SK-N-MC (cell line): ENCODE results near the gene AMIGO1.
A peak's percentile ranks its signal among the peaks of the same experiment; 100 is the strongest.

Experiments used
- DNase-seq: peaks from one replicate; pipeline ENCODE4 v3.0.0-alpha.2; 2011; ENCODE audit warnings: low read depth, low spot score
- H3K27ac ChIP-seq: fragments of 200-600 bp; sonication (generic); 2 replicates; pipeline ENCODE4 v1.5.1; 2016; ENCODE audit warnings: mixed run types
- H3K36me3 ChIP-seq: fragments of 200-600 bp; sonication (generic); 2 replicates; pipeline ENCODE4 v1.6.1; 2017; ENCODE audit warnings: antibody characterized with exemption, low read length, mixed read lengths; ENCODE audit not compliant: insufficient read depth
- H3K4me3 ChIP-seq: fragments of 200-600 bp; sonication (generic); 2 replicates; pipeline ENCODE4 v1.5.1; 2016
- H3K9ac ChIP-seq: fragments of 200-600 bp; sonication (generic); 2 replicates; pipeline ENCODE4 v1.8.0; 2017; ENCODE audit warnings: mixed run types, mixed read lengths; ENCODE audit not compliant: insufficient read length
- H3K9me3 ChIP-seq: fragments of 200-600 bp; sonication (generic); 2 replicates; pipeline ENCODE4 v1.6.1; 2017; ENCODE audit warnings: low read depth, mild to moderate bottlenecking, antibody characterized with exemption, low read length, moderate library complexity, mixed read lengths
- EZH2 ChIP-seq: fragments of 200-600 bp; sonication (generic); IDR thresholded peaks from one replicate; pipeline ENCODE4 v1.6.1; 2017; ENCODE audit warnings: antibody characterized with exemption
- FOXP2 ChIP-seq: optimal IDR thresholded peaks from 2 replicates; pipeline ENCODE3; 2011; ENCODE audit warnings: mild to moderate bottlenecking, moderate library complexity; ENCODE audit not compliant: insufficient read depth; ENCODE audit errors: extremely low read length, control extremely low read depth
- POLR2AphosphoS5 ChIP-seq: IDR thresholded peaks from 2 replicates; pipeline ENCODE4 v1.6.1; 2012; ENCODE audit warnings: mild to moderate bottlenecking, low read depth, low read length, borderline replicate concordance

The AMIGO1 gene

DNA sequence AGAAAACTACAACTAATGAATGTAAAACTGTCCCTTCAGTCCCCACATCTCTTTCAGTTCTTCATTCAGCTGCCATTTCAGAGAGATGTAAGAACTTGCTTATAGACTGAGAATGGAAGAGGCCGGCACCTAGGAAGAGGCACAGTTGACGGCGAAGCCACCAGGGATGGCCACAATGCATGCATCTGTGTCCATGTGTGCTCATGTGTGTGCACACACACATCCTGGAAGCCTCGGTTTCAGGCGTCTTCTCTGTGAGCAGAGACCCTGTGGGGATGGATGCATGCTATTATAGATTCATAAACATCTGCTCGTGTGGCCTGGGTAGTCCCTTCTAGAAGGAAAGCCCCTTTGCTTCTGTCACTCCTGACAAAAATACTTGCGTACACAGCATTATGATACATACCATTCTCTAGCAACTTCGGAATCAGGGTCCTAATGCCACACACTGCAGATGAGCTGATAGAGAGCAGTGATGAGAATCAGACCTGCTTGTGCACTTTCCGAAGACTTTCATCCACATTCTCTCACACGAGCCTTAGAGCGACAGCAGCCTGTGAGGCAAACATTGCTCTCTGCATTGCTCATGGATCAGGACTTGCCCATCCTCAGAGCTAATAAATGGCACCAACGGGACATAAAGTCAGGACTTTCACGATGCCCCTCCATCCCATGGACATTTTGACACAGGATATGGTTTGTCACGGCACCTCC is 17.7 kb upstream of the AMIGO1 start:
- Histone ChIP-seq H3K27ac (no peak overlapping the region), H3K36me3 (no peaks in the 10 kb centered on the region), H3K9ac (no peak overlapping the region), H3K4me3 (no peak overlapping the region), H3K9me3 (no peaks in the 10 kb centered on the region)
- DNase-seq: no peak
- TF ChIP-seq EZH2: no peak
- TF ChIP-seq FOXP2: no peak
- no peak for TF ChIP-seq POLR2AphosphoS5

DNA sequence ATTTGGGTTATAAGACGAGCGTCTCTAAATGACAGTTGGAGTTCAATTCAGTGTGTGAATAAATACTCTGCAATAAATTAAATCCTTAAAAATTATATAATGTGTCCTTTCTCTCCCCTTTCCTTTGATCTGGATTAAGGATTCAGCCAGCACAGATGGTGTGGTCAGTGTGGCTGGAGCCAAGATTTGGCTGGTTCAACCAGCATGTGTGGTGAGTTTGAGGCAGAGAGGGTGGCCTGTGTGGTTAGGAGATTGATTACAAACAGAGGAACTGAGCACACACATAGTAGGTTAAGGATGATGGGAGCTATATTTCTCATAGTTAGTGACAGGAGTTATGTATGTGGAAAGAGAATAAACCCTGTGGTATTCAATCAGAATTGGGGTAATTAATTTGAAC is 14.2 kb upstream of the AMIGO1 start:
- TF ChIP-seq POLR2AphosphoS5 (no peak), EZH2 (no peak), FOXP2 (no peak)
- Histone ChIP-seq H3K9ac (no peak overlapping the region), H3K36me3 (no peaks in the 10 kb centered on the region), H3K27ac (no peak overlapping the region), H3K9me3 (no peaks in the 10 kb centered on the region), H3K4me3 (no peak overlapping the region)
- DNase-seq: no peak

DNA sequence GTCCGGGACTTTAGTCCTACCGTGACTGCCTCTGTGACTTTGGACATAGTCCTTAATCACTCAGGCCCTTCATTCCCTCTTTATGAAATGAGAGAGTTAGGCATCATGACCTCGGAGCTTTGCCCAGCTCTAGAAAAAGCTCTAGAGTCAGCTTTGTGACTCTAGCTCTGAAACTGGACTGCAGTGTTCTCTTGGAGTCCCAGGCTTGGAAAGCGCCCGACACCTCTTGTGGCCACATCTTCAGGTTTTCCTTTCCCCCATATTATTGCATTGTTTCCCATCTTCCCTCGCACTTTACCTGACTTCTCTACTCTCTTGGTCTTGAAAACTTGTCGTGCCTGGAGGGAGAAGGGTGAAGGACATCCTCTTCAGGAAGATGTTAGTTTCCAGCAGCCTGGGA is 12.5 kb upstream of the AMIGO1 start:
- Histone ChIP-seq H3K9ac (no peak overlapping the region), H3K9me3 (no peaks in the 10 kb centered on the region)

DNA sequence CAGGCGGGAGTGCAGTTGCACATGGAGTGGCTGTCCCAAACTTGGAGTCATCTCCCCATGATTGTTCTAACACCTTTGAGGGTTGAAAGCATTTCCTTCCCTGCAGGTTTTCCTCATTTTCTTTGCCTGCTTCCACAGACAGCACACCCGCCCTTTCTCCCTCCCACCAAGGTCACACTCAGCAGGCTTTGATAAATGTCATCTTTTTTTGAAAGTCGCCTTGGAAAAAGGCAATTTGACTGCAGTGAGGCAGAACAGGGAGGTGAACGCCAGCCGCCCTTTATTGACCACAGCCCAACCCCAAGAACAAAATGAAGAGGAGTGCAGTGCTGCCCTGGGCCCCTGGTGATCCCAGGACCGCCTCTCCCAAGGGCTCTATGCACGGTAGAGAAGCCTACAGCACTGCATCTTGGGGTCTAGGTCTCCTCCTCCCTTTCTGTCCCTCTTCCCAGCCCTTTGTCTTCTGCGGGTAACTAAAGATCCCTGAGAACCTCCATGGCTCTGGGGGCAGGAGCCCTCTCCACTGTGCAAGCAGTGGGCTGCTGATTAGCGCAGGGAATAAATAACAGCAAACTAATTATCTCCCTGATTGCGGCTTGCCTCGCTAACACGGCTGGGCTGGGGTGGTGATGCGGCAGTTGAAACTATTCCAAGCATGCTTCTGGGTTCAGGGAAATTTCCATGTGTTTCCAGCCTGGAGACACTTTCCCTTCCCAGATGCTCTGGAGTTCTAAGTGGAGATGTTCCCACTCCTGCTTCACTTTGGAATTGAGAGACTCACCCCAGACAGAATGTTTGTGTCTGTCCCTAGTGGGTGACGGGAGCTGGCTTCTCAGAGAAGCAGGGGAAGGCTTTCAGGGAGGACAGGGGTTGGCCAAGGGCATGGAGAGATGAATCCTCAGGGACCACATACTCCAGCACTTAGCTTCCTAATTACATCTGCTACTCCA is 11.8 kb upstream of the AMIGO1 start:
- Histone ChIP-seq H3K36me3 (no peaks in the 10 kb centered on the region), H3K4me3 (no peak overlapping the region), H3K27ac (no peak overlapping the region), H3K9me3 (no peaks in the 10 kb centered on the region), H3K9ac (no peak overlapping the region)
- DNase-seq: no peak
- TF ChIP-seq POLR2AphosphoS5: no peak
- TF ChIP-seq FOXP2: no peak
- TF ChIP-seq EZH2: no peak

More for the DNA sequence above, 12.5 kb upstream of the AMIGO1 start:
- Histone ChIP-seq H3K27ac (no peak overlapping the region), H3K36me3 (no peaks in the 10 kb centered on the region), H3K4me3 (no peak overlapping the region)
- TF ChIP-seq EZH2 (no peak), POLR2AphosphoS5 (no peak), FOXP2 (no peak)
- no peak for DNase-seq

DNA sequence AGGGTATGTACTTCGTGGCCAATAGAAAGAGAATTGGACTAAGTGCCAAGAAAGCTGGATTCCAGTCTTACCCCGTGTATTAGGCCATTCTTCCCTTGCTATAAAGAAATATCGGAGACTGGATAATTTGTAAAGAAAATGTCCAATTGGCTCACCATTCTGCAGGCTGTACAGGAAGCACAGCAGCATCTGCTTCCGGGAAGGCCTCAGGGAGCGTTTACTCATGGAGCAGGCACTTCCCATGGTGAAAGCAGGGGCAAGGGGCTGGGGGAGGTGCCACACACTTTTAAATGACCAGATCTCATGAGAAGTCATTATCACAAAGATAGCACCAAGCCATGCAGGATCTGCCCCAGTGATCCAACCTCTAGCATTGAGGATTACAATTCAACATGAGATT is 7.8 kb upstream of the AMIGO1 start:
- Histone ChIP-seq H3K36me3 (no peaks in the 10 kb centered on the region), H3K9ac (no peak overlapping the region), H3K4me3 (peak overlapping the region; percentile 60), H3K27ac (peak overlapping the region; percentile 82), H3K9me3 (no peaks in the 10 kb centered on the region)
- TF ChIP-seq FOXP2 (no peak), EZH2 (no peak), POLR2AphosphoS5 (no peak)
- DNase-seq: no peak

DNA sequence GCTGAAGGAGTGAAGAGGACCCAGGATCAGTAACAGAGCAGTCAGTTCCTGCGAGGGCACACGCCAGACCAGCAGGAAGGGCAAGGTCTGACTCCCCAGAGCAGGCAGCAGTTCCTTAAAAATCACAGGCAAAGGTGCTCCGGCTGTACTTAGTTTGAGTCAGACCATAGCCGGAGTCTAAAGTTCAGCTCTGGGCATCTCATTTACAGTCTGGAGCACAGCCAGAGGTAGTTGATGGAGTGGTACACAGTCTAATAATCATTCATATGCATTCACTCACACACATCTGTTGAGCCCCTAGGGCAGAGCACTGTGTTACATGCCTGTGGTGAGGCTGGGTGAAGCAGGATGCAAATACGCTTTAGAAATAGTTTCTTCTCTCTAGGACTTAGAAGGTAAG is 7.3 kb upstream of the AMIGO1 start:
- Histone ChIP-seq H3K9ac (no peak overlapping the region), H3K9me3 (no peaks in the 10 kb centered on the region), H3K27ac (peak overlapping the region; percentile 82), H3K4me3 (peak overlapping the region; percentile 60), H3K36me3 (no peaks in the 10 kb centered on the region)
- no peak for TF ChIP-seq FOXP2
- no peak for TF ChIP-seq POLR2AphosphoS5
- DNase-seq: peak; percentile 85

DNA sequence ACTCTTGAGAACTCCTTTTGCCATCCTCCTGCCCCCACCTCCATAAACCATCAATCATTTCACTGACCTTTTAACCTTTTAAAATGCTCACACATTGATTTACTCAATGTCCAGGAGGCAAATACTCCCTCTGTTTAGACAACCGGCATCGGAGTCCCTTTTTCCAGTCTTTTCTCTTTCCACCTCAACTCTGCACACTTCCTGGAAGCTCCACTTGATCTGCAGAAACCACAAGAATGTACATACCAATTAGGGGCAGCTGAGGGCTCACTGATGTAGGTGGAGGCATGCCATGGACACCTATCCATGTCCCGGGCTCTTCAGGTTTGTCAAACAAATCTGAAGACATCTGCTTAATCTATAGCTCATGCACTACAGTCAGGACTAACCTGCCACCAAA is 5.3 kb upstream of the AMIGO1 start:
- no peaks in the 10 kb centered on the region for H3K9me3 ChIP-seq
- no peaks in the 10 kb centered on the region for H3K36me3 ChIP-seq
- no peak overlapping the region for H3K4me3 ChIP-seq
- no peak overlapping the region for H3K9ac ChIP-seq
- no peak overlapping the region for H3K27ac ChIP-seq
- no peak for TF ChIP-seq FOXP2
- TF ChIP-seq EZH2: no peak
- no peak for TF ChIP-seq POLR2AphosphoS5
- DNase-seq: no peak

DNA sequence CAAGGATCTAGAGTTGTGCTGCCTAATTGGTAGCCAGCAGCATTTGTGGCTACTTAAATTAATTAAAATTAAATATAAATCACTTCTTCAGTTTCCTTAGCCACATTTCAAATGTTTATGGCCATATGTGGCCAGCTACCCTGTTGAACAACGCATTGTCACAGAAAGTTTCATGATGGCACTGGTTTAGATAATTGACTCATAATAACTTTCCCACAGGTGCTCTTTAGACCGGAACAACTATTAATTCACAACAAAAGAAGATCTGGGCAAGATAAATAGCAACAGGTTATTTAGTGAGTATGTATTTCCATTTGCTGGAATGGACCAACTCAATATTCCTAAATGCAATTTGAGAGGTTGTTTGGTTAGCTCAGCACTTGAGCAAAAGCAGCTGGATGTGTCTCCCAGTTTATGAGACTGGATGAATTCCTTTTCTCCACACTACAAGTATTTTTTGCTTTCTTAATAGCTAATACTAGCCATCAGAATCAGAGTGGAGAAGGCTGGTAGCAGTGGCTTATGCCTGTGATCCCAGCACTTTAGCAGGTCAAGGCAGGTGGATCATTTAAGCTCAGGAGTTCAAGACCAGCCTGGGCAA is 3.7 kb upstream of the AMIGO1 start:
- TF ChIP-seq FOXP2: no peak
- TF ChIP-seq POLR2AphosphoS5: no peak
- TF ChIP-seq EZH2: no peak
- Histone ChIP-seq H3K4me3 (no peak overlapping the region), H3K9me3 (no peaks in the 10 kb centered on the region), H3K27ac (no peak overlapping the region), H3K9ac (no peak overlapping the region), H3K36me3 (no peaks in the 10 kb centered on the region)
- no peak for DNase-seq
